ENCODE data around the gene KRT75.

DNA sequence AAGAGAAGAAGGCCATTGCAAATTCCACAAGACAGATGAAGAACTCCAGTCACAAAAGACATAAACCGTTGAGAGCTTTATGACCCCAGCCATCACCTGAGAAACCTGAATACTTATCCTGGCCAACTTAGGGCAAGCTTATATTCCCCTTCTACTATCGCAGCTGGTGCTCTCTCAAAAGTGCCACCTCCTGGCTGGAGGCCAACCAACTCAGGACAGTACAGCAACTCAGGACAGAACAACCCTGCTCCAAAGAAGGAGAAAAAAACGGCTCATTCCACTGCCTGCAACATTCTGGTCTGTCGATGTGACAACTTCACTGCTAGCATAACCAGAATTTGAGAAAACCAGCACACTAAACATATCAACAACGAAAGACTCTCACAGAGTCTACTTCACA, 27.5 kb upstream of the KRT75 start:
- TF ChIP-seq, protein P1, sequence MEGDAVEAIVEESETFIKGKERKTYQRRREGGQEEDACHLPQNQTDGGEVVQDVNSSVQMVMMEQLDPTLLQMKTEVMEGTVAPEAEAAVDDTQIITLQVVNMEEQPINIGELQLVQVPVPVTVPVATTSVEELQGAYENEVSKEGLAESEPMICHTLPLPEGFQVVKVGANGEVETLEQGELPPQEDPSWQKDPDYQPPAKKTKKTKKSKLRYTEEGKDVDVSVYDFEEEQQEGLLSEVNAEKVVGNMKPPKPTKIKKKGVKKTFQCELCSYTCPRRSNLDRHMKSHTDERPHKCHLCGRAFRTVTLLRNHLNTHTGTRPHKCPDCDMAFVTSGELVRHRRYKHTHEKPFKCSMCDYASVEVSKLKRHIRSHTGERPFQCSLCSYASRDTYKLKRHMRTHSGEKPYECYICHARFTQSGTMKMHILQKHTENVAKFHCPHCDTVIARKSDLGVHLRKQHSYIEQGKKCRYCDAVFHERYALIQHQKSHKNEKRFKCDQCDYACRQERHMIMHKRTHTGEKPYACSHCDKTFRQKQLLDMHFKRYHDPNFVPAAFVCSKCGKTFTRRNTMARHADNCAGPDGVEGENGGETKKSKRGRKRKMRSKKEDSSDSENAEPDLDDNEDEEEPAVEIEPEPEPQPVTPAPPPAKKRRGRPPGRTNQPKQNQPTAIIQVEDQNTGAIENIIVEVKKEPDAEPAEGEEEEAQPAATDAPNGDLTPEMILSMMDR (IDR thresholded peaks at IDR 0.05) = no peak
- TF ChIP-seq POLR2A (IDR thresholded peaks at IDR 0.05) (no peak), POLR2AphosphoS5 (IDR thresholded peaks at IDR 0.05) (no peak)
